HG03108 (cell line): Measurements from ENCODE around the gene AMOTL1.
"Not testable (repeated sequence)": the region's sequence is repeated elsewhere in the genome, so short reads cannot be mapped to it uniquely, and the experiment has no call there.

Experiments used
- ATAC-seq: cut with Tn5 transposase; IDR thresholded peaks from one replicate; pipeline ENCODE4 v1.9.1; 2021; ENCODE audit warnings: moderate library complexity; ENCODE audit not compliant: unreplicated experiment

AMOTL1 gene

GRCh38 chr11:94769880-94770279 lies 1.7 kb downstream of the AMOTL1 start:
- no peak for ATAC-seq

- no peak for ATAC-seq
Observed at GRCh38 chr11:94770563-94771120, 2.5 kb downstream of the AMOTL1 start.

- no peak for ATAC-seq
Observed at GRCh38 chr11:94771390-94771789, 3.2 kb downstream of the AMOTL1 start.

GRCh38 chr11:94771951-94772350 lies 3.8 kb downstream of the AMOTL1 start:
- no peak for ATAC-seq

- ATAC-seq: no peak
Observed at GRCh38 chr11:94773842-94774241, 5.7 kb downstream of the AMOTL1 start.

GRCh38 chr11:94774345-94774744 lies 6.2 kb downstream of the AMOTL1 start:
- no peak for ATAC-seq

GRCh38 chr11:94775567-94776327 lies 7.6 kb downstream of the AMOTL1 start:
- no peak for ATAC-seq

- no peak for ATAC-seq
Observed at GRCh38 chr11:94776351-94777321, 8.5 kb downstream of the AMOTL1 start.

- no peak for ATAC-seq
Observed at GRCh38 chr11:94780432-94780831, 12.3 kb downstream of the AMOTL1 start.

GRCh38 chr11:94781837-94782236 lies 13.7 kb downstream of the AMOTL1 start:
- no peak for ATAC-seq

GRCh38 chr11:94782446-94782845 lies 14.3 kb downstream of the AMOTL1 start:
- ATAC-seq: no peak

- ATAC-seq: no peak
Observed at GRCh38 chr11:94784884-94785283, 16.7 kb downstream of the AMOTL1 start.

GRCh38 chr11:94785509-94785908 lies 17.4 kb downstream of the AMOTL1 start:
- no peak for ATAC-seq

- no peak for ATAC-seq
Observed at GRCh38 chr11:94786264-94787126, 18.3 kb downstream of the AMOTL1 start.

GRCh38 chr11:94787801-94788200 lies 19.6 kb downstream of the AMOTL1 start:
- ATAC-seq: no peak

- ATAC-seq: no peak
Observed at GRCh38 chr11:94788396-94788795, 20.2 kb downstream of the AMOTL1 start.

GRCh38 chr11:94790197-94790596 lies 22.0 kb downstream of the AMOTL1 start:
- ATAC-seq: no peak

GRCh38 chr11:94790661-94791180 lies 22.6 kb downstream of the AMOTL1 start:
- ATAC-seq: no peak

- ATAC-seq: no peak
Observed at GRCh38 chr11:94791216-94791889, 23.2 kb downstream of the AMOTL1 start.

- not testable (repeated sequence) for ATAC-seq
Observed at GRCh38 chr11:94791942-94792341, 23.8 kb downstream of the AMOTL1 start.
